Lung (tissue), 12 donors: ENCODE data around the gene SHTN1. TPM values are rescaled to one million over a fixed set of nuclear protein-coding genes. Genes with fewer than 3 reads are reported as not detected.

ENCODE experiments used
- ATAC-seq: fragments of 200-7000 bp; cut with Tn5 transposase; one replicate; pipeline ENCODE4 v1.9.1; 2020; ENCODE audit warnings: moderate number of reproducible peaks; ENCODE audit not compliant: insufficient read depth, low FRiP score
- DNase-seq, 3 donors: peaks; one replicate each; pipeline ENCODE4 v3.0.0-alpha.2; 2013 to 2017
- H3K27ac ChIP-seq, 2 donors: one replicate each; pipeline ENCODE4 v1.5.1; 2013; ENCODE audit warnings: mild to moderate bottlenecking in 2 of 2, moderate library complexity in 2 of 2, control low read depth in 1 of 2, inconsistent platforms in 1 of 2, low read depth in 1 of 2, low read length in 1 of 2
- H3K27me3 ChIP-seq, 3 donors: one replicate each; pipeline ENCODE4 v1.5.1; 2013; ENCODE audit warnings: low read length in 2 of 3; ENCODE audit not compliant: control insufficient read depth in 3 of 3, insufficient read depth in 3 of 3
- H3K36me3 ChIP-seq, 4 donors: one replicate each; pipeline ENCODE4 v1.5.1; 2013; ENCODE audit warnings: low read length in 4 of 4, mild to moderate bottlenecking in 1 of 4, moderate library complexity in 1 of 4; ENCODE audit not compliant: control insufficient read depth in 4 of 4, insufficient read depth in 4 of 4
- H3K4me1 ChIP-seq, 5 donors: one replicate each; pipeline ENCODE4 v1.5.1; 2013; ENCODE audit warnings: low read length in 5 of 5, mild to moderate bottlenecking in 2 of 5, moderate library complexity in 1 of 5; ENCODE audit not compliant: control insufficient read depth in 5 of 5, insufficient read depth in 5 of 5
- H3K4me3 ChIP-seq: one replicate; pipeline ENCODE4 v1.5.1; 2013; ENCODE audit warnings: mild to moderate bottlenecking, control low read depth, moderate library complexity
- H3K9ac ChIP-seq, 2 donors: one replicate each; pipeline ENCODE4 v1.5.1; 2013; ENCODE audit warnings: low read length in 2 of 2, control low read depth in 1 of 2; ENCODE audit not compliant: insufficient read depth in 1 of 2
- H3K9me3 ChIP-seq, 4 donors: one replicate each; pipeline ENCODE4 v1.5.1; 2013; ENCODE audit warnings: low read length in 3 of 4, mild to moderate bottlenecking in 1 of 4, moderate library complexity in 1 of 4; ENCODE audit not compliant: control insufficient read depth in 4 of 4, insufficient read depth in 3 of 4
- WGBS, 2 donors: extraction: QIAGEN DNeasy Blood & Tissue Kit; methylation state at CpG; one replicate each; pipeline ENCODE4 v1.1.7; 2013; 5-methylcytosine and 5-hydroxymethylcytosine counted together
- polyA plus RNA-seq, 2 donors: library from polyadenylated mRNA; stranded (reverse); fragments of 200-250 nt; gene quantifications; one replicate each; pipeline ENCODE4 v1.2.1, GENCODE V29; 2013
- total RNA-seq, 2 donors: library from RNA; depleted of rRNA in 1 of 2; stranded (reverse); fragments of >200 nt in 1 of 2; gene quantifications; one replicate each; pipeline ENCODE4 v1.2.1, GENCODE V29; 2014 to 2021
- TF ChIP-seq, protein P1 (sequence below): IDR thresholded peaks from 2 replicates; pipeline ENCODE4 v1.5.1; 2012; ENCODE audit warnings: mild to moderate bottlenecking; ENCODE audit errors: control extremely low read depth, extremely low read depth
- donor health status: control.
- donor health status: control.
- donor health status: Bipolar disorder and iron deficiency.
- donor health status: healthy.
- donor health status: DM: yes; HTN: yes; CAD: no.

SHTN1 gene
- total and polyA plus RNA-seq, 4 donors: 14.0 to 28.4 (median 16.7) TPM

DNA sequence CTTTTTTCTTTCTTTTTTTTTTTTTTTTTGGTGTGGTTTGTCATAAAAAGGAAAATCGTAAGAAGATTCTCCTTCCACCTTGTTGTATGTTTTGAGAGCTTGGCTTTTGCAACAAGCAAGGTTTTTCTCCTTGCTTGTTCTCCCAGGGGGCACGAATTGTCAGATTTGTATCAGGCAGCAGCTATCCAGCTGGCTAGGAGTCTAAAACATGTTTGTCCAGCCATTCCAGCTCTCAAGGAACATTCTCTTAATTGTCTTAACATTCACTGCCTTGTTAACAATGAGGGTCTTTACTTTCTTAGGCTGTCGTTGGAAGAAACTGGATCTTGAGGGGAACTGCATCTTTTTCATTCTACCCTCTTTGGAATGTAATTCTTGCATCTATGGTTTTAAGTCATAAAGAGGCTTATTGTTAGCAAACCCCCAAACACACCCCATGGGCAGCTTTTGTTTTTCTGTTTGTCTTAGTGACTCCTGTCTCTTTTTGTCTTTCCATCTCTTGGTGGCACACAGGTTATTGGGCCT is 14.6 kb downstream of the SHTN1 start:
- Histone ChIP-seq H3K4me3 (no peak overlapping the region), H3K9ac (no peak overlapping the region), H3K9me3 (no peaks in the 10 kb centered on the region), H3K27ac (no peak overlapping the region), H3K4me1 (no peaks in the 10 kb centered on the region), H3K36me3 (no peaks in the 10 kb centered on the region), H3K27me3 (no peaks in the 10 kb centered on the region)
- TF ChIP-seq, protein P1, sequence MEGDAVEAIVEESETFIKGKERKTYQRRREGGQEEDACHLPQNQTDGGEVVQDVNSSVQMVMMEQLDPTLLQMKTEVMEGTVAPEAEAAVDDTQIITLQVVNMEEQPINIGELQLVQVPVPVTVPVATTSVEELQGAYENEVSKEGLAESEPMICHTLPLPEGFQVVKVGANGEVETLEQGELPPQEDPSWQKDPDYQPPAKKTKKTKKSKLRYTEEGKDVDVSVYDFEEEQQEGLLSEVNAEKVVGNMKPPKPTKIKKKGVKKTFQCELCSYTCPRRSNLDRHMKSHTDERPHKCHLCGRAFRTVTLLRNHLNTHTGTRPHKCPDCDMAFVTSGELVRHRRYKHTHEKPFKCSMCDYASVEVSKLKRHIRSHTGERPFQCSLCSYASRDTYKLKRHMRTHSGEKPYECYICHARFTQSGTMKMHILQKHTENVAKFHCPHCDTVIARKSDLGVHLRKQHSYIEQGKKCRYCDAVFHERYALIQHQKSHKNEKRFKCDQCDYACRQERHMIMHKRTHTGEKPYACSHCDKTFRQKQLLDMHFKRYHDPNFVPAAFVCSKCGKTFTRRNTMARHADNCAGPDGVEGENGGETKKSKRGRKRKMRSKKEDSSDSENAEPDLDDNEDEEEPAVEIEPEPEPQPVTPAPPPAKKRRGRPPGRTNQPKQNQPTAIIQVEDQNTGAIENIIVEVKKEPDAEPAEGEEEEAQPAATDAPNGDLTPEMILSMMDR: no peak
- ATAC-seq (no peak), DNase-seq (no peak)
- WGBS, 2 donors: 80 to 84% methylated on average over 3 of the region's 3 CpGs

DNA sequence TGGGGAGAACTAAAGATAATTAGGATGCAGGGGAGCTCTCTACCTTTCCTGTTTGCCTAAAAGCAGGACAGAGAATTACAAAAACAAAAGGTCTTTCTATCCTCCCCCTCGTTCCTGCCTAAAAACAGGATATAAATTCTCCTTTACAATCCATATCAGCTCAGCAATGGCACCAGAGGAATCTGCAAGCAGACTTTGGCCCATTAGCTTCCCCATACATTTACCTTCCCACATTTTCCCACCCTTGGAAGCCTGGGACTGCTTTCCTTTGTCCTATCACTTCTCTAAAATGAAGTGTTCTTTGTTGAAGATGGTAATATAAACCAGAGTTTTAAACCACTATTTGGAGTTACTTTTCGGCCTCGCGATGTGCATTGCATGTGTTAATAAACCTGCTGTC is 15.5 kb downstream of the SHTN1 start:
- Histone ChIP-seq H3K4me1 (no peaks in the 10 kb centered on the region), H3K36me3 (no peaks in the 10 kb centered on the region), H3K4me3 (no peak overlapping the region), H3K9me3 (no peaks in the 10 kb centered on the region), H3K27ac (no peak overlapping the region), H3K27me3 (no peaks in the 10 kb centered on the region), H3K9ac (no peak overlapping the region)
- no peak for ATAC-seq
- WGBS, 2 donors: 82 to 89% methylated on average over 4 of the region's 4 CpGs
- DNase-seq: no peak
- TF ChIP-seq, protein P1: no peak

DNA sequence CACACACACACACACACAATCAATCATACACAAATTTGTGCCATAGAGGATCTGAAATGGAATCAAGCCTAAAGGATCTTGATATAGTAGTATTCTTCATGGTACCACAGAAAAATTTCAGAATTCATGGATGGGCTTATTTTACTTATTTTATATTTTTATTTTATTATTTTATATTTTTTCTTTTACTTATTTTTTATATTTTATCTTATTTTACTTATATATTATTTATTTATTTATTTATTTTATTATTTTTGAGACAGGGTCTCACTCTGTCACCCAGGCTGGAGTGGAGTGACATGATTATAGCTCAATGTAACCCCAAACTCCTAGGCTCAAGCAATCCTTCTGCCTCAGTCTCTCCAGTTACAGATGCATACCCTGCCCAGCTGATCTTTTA is 16.7 kb downstream of the SHTN1 start:
- TF ChIP-seq, protein P1: no peak
- H3K9me3 ChIP-seq: no peaks in the 10 kb centered on the region
- no peaks in the 10 kb centered on the region for H3K36me3 ChIP-seq
- no peaks in the 10 kb centered on the region for H3K4me1 ChIP-seq
- no peaks in the 10 kb centered on the region for H3K27me3 ChIP-seq
- ATAC-seq (no peak), DNase-seq (no peak)
- no peak overlapping the region for H3K9ac ChIP-seq
- no peak overlapping the region for H3K4me3 ChIP-seq
- no peak overlapping the region for H3K27ac ChIP-seq

DNA sequence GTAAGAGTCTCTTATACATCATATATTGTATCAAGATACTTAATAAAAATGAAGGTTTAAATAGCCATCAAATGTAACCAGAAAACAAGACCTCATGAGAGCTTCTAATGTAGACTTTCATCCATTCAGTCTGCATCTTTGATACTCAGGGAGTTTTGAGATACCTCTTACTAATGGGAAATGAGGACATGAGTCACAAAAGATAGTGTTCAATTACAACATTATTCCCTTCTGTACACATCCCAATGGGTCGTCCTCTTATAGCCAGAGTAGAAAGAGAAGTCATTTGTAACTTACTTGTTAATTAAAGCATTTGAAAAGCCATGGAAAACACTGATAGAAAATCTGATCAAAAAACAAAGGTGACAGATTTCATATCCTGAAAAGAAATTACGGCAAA is 19.4 kb downstream of the SHTN1 start:
- H3K9me3 ChIP-seq: no peaks in the 10 kb centered on the region
- H3K27ac ChIP-seq: no peak overlapping the region
- H3K4me1 ChIP-seq: no peaks in the 10 kb centered on the region
- DNase-seq: no peak
- no peaks in the 10 kb centered on the region for H3K27me3 ChIP-seq
- no peak for ATAC-seq
- no peak overlapping the region for H3K9ac ChIP-seq
- TF ChIP-seq, protein P1: no peak
- H3K36me3 ChIP-seq: no peaks in the 10 kb centered on the region
- no peak overlapping the region for H3K4me3 ChIP-seq
- 82 to 83% methylated on average over 2 of the region's 2 CpGs for WGBS, 2 donors
